ENCODE results near the gene MYO3B. TPM values are rescaled to one million over a fixed set of nuclear protein-coding genes. Genes with fewer than 3 reads are reported as not detected.

The MYO3B gene
- total RNA-seq, 1 experiment from 2014 or later: not detected

DNA sequence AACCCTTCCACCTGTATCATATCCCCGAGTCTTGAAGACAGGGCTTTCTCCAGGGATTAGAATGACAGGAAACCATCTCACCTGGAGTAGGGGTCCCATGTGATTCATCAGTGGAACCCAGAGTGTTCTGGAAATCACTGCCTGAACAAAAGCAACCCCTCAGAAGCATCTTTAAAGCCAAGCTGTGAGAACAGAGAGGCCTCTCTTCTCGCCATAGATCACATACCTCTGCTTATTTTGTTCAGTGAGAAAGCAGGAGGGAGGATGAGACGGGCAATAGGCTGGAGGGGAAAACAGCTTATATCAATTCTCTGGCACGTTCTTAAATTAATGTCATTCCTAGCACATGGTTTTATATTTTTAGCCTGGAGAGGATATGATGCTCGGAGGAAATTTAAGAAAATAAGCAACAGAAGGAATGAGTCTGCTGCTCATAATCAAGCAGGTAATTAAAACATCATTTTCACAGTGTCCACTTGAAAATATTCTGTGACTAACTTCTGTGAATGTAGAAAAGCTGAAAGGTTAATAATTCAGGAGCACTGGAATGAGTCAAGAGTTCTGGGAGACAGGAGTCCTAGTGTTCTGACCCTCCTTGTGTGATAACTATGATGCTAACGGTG is 323.6 kb downstream of the MYO3B start:
- ChIA-PET CTCF (no interaction called here), POLR2A (no interaction called here)
- intact Hi-C loops (cut with micrococcal nuclease): no loop called here
- H3K9me3 Mint-ChIP-seq (ENCODE audit: unreplicated experiment): no peaks in the 10 kb centered on the region
- TF ChIP-seq, protein P1, sequence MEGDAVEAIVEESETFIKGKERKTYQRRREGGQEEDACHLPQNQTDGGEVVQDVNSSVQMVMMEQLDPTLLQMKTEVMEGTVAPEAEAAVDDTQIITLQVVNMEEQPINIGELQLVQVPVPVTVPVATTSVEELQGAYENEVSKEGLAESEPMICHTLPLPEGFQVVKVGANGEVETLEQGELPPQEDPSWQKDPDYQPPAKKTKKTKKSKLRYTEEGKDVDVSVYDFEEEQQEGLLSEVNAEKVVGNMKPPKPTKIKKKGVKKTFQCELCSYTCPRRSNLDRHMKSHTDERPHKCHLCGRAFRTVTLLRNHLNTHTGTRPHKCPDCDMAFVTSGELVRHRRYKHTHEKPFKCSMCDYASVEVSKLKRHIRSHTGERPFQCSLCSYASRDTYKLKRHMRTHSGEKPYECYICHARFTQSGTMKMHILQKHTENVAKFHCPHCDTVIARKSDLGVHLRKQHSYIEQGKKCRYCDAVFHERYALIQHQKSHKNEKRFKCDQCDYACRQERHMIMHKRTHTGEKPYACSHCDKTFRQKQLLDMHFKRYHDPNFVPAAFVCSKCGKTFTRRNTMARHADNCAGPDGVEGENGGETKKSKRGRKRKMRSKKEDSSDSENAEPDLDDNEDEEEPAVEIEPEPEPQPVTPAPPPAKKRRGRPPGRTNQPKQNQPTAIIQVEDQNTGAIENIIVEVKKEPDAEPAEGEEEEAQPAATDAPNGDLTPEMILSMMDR (IDR thresholded peaks at IDR 0.05; ENCODE audit: unreplicated experiment): no peak
- H3K4me3 Mint-ChIP-seq (ENCODE audit: unreplicated experiment): no peak overlapping the region
- H3K27me3 Mint-ChIP-seq (ENCODE audit: insufficient read depth, unreplicated experiment): no peaks in the 10 kb centered on the region
- BruUV-seq (replicated peaks): no TSS peak
- H3K36me3 Mint-ChIP-seq (ENCODE audit: insufficient read depth, unreplicated experiment): no peaks in the 10 kb centered on the region
- no peaks in the 10 kb centered on the region for H3K4me1 Mint-ChIP-seq (ENCODE audit: insufficient read depth, unreplicated experiment)
- H3K27ac Mint-ChIP-seq (ENCODE audit: low read depth, unreplicated experiment): no peak overlapping the region
- DNase-seq (ENCODE audit: unreplicated experiment): no peak

- Mint-ChIP-seq H3K4me3 (ENCODE audit: unreplicated experiment) (no peak overlapping the region), H3K4me1 (ENCODE audit: insufficient read depth, unreplicated experiment) (peaks cover 3% of the 10 kb centered on the region), H3K27me3 (ENCODE audit: insufficient read depth, unreplicated experiment) (no peaks in the 10 kb centered on the region), H3K9me3 (ENCODE audit: unreplicated experiment) (no peaks in the 10 kb centered on the region), H3K36me3 (ENCODE audit: insufficient read depth, unreplicated experiment) (no peaks in the 10 kb centered on the region), H3K27ac (ENCODE audit: low read depth, unreplicated experiment) (no peak overlapping the region)
- ChIA-PET CTCF (no interaction called here), POLR2A (interaction anchor here (1.0 kb wide), 1 partner anchor 23 kb away, joined by 4 read pairs; no protein-coding TSS in a partner anchor)
- TF ChIP-seq, protein P1 (IDR thresholded peaks at IDR 0.05; ENCODE audit: unreplicated experiment): no peak
- intact Hi-C loops (cut with micrococcal nuclease): no loop called here
- no peak for DNase-seq (ENCODE audit: unreplicated experiment)
- no TSS peak for BruUV-seq (replicated peaks)
These were observed 324.6 kb downstream of the MYO3B start for GRCh38 chr2:170502361-170503130.

DNA sequence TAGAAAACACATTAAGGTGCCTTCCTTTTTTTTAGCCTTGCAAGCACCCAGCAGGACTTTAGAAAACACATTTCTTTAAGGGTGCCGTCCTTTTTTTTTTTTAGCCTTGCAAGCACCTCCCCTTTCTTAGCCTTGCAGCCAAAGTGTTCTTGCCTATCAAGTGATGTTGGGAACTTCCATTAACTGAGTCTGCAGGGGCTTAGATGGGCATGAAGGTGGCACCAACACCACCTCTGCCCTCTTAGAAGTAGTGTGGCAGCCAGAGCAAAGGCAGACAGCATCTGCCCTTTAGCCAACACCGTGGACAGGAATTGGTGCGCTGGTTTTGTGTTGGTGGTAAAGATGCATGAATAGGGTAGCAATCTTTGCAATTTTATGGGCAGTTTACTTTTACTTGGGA is 325.6 kb downstream of the MYO3B start:
- TF ChIP-seq, protein P1 (IDR thresholded peaks at IDR 0.05; ENCODE audit: unreplicated experiment): no peak
- intact Hi-C loops (cut with micrococcal nuclease): no loop called here
- no TSS peak for BruUV-seq (replicated peaks)
- CTCF ChIA-PET: no interaction called here
- no peaks in the 10 kb centered on the region for H3K27me3 Mint-ChIP-seq (ENCODE audit: insufficient read depth, unreplicated experiment)
- POLR2A ChIA-PET: no interaction called here
- no peak overlapping the region for H3K4me3 Mint-ChIP-seq (ENCODE audit: unreplicated experiment)
- DNase-seq (ENCODE audit: unreplicated experiment): no peak
- no peaks in the 10 kb centered on the region for H3K9me3 Mint-ChIP-seq (ENCODE audit: unreplicated experiment)
- peaks cover 6% of the 10 kb centered on the region for H3K4me1 Mint-ChIP-seq (ENCODE audit: insufficient read depth, unreplicated experiment)
- H3K27ac Mint-ChIP-seq (ENCODE audit: low read depth, unreplicated experiment): no peak overlapping the region
- H3K36me3 Mint-ChIP-seq (ENCODE audit: insufficient read depth, unreplicated experiment): no peaks in the 10 kb centered on the region

- no peaks in the 10 kb centered on the region for H3K9me3 Mint-ChIP-seq (ENCODE audit: unreplicated experiment)
- H3K36me3 Mint-ChIP-seq (ENCODE audit: insufficient read depth, unreplicated experiment): no peaks in the 10 kb centered on the region
- ChIA-PET CTCF (no interaction called here), POLR2A (no interaction called here)
- no peak for DNase-seq (ENCODE audit: unreplicated experiment)
- no peak overlapping the region for H3K27ac Mint-ChIP-seq (ENCODE audit: low read depth, unreplicated experiment)
- H3K4me1 Mint-ChIP-seq (ENCODE audit: insufficient read depth, unreplicated experiment): peaks cover 6% of the 10 kb centered on the region
- H3K4me3 Mint-ChIP-seq (ENCODE audit: unreplicated experiment): no peak overlapping the region
- TF ChIP-seq, protein P1 (IDR thresholded peaks at IDR 0.05; ENCODE audit: unreplicated experiment): no peak
- BruUV-seq (replicated peaks): no TSS peak
- no peaks in the 10 kb centered on the region for H3K27me3 Mint-ChIP-seq (ENCODE audit: insufficient read depth, unreplicated experiment)
- intact Hi-C loops (cut with micrococcal nuclease): no loop called here
These were observed 326.2 kb downstream of the MYO3B start for GRCh38 chr2:170503971-170504809.
